Upper lobe of left lung (tissue), 6 donors: ENCODE results near the gene SPACA4. TPM values are rescaled to one million over a fixed set of nuclear protein-coding genes. Genes with fewer than 3 reads are reported as not detected.

Source experiments
- ATAC-seq, 2 donors: fragments of 200-7000 bp; cut with Tn5 transposase; one replicate each; pipeline ENCODE4 v1.9.1; 2022; ENCODE audit warnings: mild to moderate bottlenecking in 2 of 2, moderate library complexity in 2 of 2; ENCODE audit not compliant: low FRiP score in 2 of 2
- DNase-seq, 2 donors: peaks; one replicate each; pipeline ENCODE4 v3.0.0-alpha.2; 2019 to 2020
- H3K27ac ChIP-seq, 4 donors: fragments of 200-600 bp; sonication (generic); one replicate each; pipeline ENCODE4 v1.5.1; 2016 to 2019
- H3K27me3 ChIP-seq, 4 donors: fragments of 200-600 bp; sonication (generic); one replicate each; pipeline ENCODE4 v1.5.1; 2017 to 2019
- H3K36me3 ChIP-seq, 4 donors: fragments of 200-600 bp; sonication (generic); one replicate each; pipeline ENCODE4 v1.5.1; 2016 to 2019
- H3K4me1 ChIP-seq, 4 donors: fragments of 200-600 bp; sonication (generic); one replicate each; pipeline ENCODE4 v1.5.1; 2018 to 2019
- H3K4me3 ChIP-seq, 4 donors: fragments of 200-600 bp; sonication (generic); one replicate each; pipeline ENCODE4 v1.5.1; 2017 to 2019; ENCODE audit warnings: mild to moderate bottlenecking in 2 of 4, moderate library complexity in 1 of 4
- H3K9me3 ChIP-seq, 4 donors: fragments of 200-600 bp; sonication (generic); one replicate each; pipeline ENCODE4 v1.5.1; 2018 to 2019
- CTCF ChIP-seq, 6 experiments: fragments of 450-650 bp in 4 of 6; fragments of 200-600 bp in 2 of 6; sonication (generic) in 2 of 6; IDR thresholded peaks; one replicate each; pipeline ENCODE4 v1.5.1; 2016 to 2019; ENCODE audit warnings: antibody characterized with exemption in 6 of 6
- EP300 ChIP-seq, 4 donors: sonication (generic); formaldehyde crosslinking; IDR thresholded peaks; one replicate each; pipeline ENCODE4 v1.5.1; 2017; ENCODE audit warnings: antibody characterized with exemption in 4 of 4, control low read depth in 2 of 4
- POLR2A ChIP-seq, 4 donors: fragments of 450-650 bp; IDR thresholded peaks; one replicate each; pipeline ENCODE4 v1.5.1; 2016 to 2017; ENCODE audit warnings: antibody characterized with exemption in 4 of 4, mild to moderate bottlenecking in 2 of 4
- POLR2AphosphoS5 ChIP-seq, 2 donors: sonication (generic); formaldehyde crosslinking; IDR thresholded peaks; one replicate each; pipeline ENCODE4 v1.5.1; 2017; ENCODE audit warnings: antibody characterized with exemption in 2 of 2
- WGBS, 2 donors: methylation state at CpG; one replicate each; pipeline ENCODE4 v1.1.5; 2017 to 2018; 5-methylcytosine and 5-hydroxymethylcytosine counted together
- total RNA-seq, 6 donors: library from RNA; depleted of rRNA in 4 of 6; stranded (reverse); fragments of >200 nt in 4 of 6; gene quantifications; one replicate each; pipeline versions ENCODE4 v1.1.0 to v1.2.1, GENCODE V29; 2016 to 2021
- donor health status: DM: no; HTN: no; CAD: no; lungs with moderate emphysema.
- donor health status: DM: no; HTN: yes; CAD: no; lungs with severe emphysema.

The SPACA4 gene
- total RNA-seq, 6 donors from 2014 or later = 0.27 TPM; not detected in 5

GRCh38 chr19:48596237-48596636 lies 10.3 kb upstream of the SPACA4 start:
- Histone ChIP-seq H3K9me3 (no peaks in the 10 kb centered on the region), H3K27me3 (no peaks in the 10 kb centered on the region), H3K4me3 (no peak overlapping the region), H3K36me3 (no peaks in the 10 kb centered on the region), H3K4me1 (no peaks in the 10 kb centered on the region), H3K27ac (no peak overlapping the region)
- ATAC-seq = no peak
- 77 to 93% methylated on average over 3 to 4 of the region's 4 CpGs for WGBS, 2 donors
- no peak for TF ChIP-seq EP300 (IDR thresholded peaks at IDR 0.05)
- TF ChIP-seq CTCF (IDR thresholded peaks at IDR 0.05) = no peak
- TF ChIP-seq POLR2AphosphoS5 (IDR thresholded peaks at IDR 0.05) = no peak
- no peak for TF ChIP-seq POLR2A (IDR thresholded peaks at IDR 0.05)
- no peak for DNase-seq

DNA sequence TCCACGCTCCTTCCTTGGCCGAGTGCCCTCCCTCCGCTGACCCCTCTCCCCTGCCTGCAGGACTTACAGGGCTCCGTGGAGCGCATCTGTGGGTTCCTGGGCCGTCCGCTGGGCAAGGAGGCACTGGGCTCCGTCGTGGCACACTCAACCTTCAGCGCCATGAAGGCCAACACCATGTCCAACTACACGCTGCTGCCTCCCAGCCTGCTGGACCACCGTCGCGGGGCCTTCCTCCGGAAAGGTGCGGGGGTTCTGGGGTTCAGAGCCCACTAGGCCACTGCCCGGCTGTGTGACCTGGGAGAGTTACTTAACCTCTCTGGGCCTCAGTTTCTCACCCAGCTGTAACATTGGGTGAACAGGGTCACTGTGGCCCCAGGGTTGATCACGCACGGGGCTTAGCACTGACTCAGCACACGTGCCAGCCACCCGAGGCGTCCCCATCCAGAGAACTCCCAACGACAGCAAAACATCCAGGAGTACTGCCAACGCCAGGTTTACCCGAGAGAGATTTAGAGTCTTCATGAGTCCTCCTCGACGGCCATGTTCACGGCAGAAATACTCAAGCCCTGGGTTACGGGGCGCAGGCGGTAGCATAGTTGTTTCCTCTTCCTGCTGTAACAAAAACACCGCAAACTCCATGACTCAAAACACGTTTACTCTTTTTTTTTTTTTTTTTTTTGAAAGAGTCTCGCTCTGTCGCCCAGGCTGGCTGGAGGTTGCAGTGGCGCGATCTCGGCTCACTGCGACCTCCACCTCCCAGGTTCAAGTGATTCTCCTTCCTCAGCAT lies 9.7 kb upstream of the SPACA4 start:
- Histone ChIP-seq H3K4me3 (no peak overlapping the region), H3K9me3 (no peaks in the 10 kb centered on the region), H3K36me3 (no peaks in the 10 kb centered on the region), H3K27me3 (no peaks in the 10 kb centered on the region), H3K27ac (no peak overlapping the region), H3K4me1 (no peaks in the 10 kb centered on the region)
- DNase-seq (peak in 1 of 2 donors; percentile 64), ATAC-seq (no peak)
- 73% methylated on average over 30 to 34 of the region's 39 CpGs for WGBS, 2 donors
- no peak for TF ChIP-seq CTCF (IDR thresholded peaks at IDR 0.05)
- no peak for TF ChIP-seq POLR2A (IDR thresholded peaks at IDR 0.05)
- TF ChIP-seq EP300 (IDR thresholded peaks at IDR 0.05) = no peak
- TF ChIP-seq POLR2AphosphoS5 (IDR thresholded peaks at IDR 0.05) = no peak

GRCh38 chr19:48598996-48599700 lies 7.4 kb upstream of the SPACA4 start:
- no peak for TF ChIP-seq POLR2AphosphoS5 (IDR thresholded peaks at IDR 0.05)
- Histone ChIP-seq H3K4me3 (no peak overlapping the region), H3K27ac (no peak overlapping the region), H3K9me3 (no peaks in the 10 kb centered on the region), H3K27me3 (no peaks in the 10 kb centered on the region), H3K36me3 (no peaks in the 10 kb centered on the region), H3K4me1 (no peaks in the 10 kb centered on the region)
- ATAC-seq (no peak), DNase-seq (peak in 1 of 2 donors; percentile 73)
- 68 to 74% methylated on average over 15 to 21 of the region's 30 CpGs for WGBS, 2 donors

DNA sequence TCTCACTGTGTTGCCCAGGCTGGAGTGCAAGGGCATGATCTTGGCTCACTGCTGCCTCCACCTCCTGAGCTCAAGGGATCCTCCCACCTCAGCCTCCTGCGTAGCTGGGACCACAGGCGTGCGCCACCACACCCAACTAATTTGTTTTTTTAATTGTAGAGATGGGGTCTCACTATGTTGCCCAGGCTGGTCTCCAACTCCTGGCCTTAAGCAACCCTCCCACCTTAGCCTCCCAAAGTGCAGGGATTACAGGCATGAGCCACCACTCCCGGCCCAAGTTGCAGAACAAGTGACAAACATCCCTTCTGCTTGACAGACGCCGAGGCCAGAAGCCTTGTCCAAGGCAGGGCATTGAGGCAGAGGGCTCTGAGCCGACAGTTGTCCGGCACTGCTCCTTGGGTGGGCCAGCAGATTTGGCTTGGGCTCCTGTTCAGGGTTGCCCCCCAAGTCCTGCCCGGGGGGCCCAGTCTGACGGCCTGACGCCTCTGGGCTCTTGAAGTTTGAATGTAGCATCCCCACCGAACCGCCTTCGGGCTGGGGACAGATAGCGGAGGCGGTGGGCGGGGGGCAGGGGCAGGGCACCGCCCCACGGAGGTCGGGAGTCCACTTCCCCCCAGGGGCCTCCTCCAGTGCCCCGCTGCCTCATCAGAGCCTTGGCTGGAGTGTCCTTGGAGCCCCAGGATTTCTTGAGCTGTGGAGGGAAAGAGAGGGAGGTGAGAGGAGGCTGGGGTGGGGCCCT lies 5.7 kb upstream of the SPACA4 start:
- TF ChIP-seq POLR2A (IDR thresholded peaks at IDR 0.05) (no peak), CTCF (IDR thresholded peaks at IDR 0.05) (no peak), POLR2AphosphoS5 (IDR thresholded peaks at IDR 0.05) (no peak)
- WGBS, 2 donors = 89 to 92% methylated on average over 8 to 20 of the region's 21 CpGs
- no peaks in the 10 kb centered on the region for H3K4me1 ChIP-seq
- no peaks in the 10 kb centered on the region for H3K27me3 ChIP-seq
- no peaks in the 10 kb centered on the region for H3K9me3 ChIP-seq
- no peak overlapping the region for H3K27ac ChIP-seq
- H3K36me3 ChIP-seq = no peaks in the 10 kb centered on the region
- no peak for ATAC-seq
- H3K4me3 ChIP-seq = no peak overlapping the region
- DNase-seq = peak in 1 of 2 donors; percentile 64

- no peaks in the 10 kb centered on the region for H3K27me3 ChIP-seq
- ATAC-seq (no peak), DNase-seq (no peak)
- H3K9me3 ChIP-seq = no peaks in the 10 kb centered on the region
- WGBS, 2 donors = 78 to 87% methylated on average over 9 of the region's 9 CpGs
- TF ChIP-seq POLR2AphosphoS5 (IDR thresholded peaks at IDR 0.05) = no peak
- TF ChIP-seq CTCF (IDR thresholded peaks at IDR 0.05) = no peak
- TF ChIP-seq POLR2A (IDR thresholded peaks at IDR 0.05) = no peak
- TF ChIP-seq EP300 (IDR thresholded peaks at IDR 0.05) = no peak
- H3K4me1 ChIP-seq = no peaks in the 10 kb centered on the region
- H3K27ac ChIP-seq = no peak overlapping the region
- no peaks in the 10 kb centered on the region for H3K36me3 ChIP-seq
- no peak overlapping the region for H3K4me3 ChIP-seq
Measured at GRCh38 chr19:48603001-48603400, 3.5 kb upstream of the SPACA4 start.
